Mammary epithelial cell (primary cell): ENCODE results near the gene RPUSD1.

ENCODE experiments used
- EZH2 ChIP-seq: IDR thresholded peaks from 2 replicates; pipeline ENCODE4 v1.6.1; 2012; ENCODE audit warnings: low read length, inconsistent platforms, borderline replicate concordance
- TF ChIP-seq, protein P1 (sequence below), 2 donors: IDR thresholded peaks in 1 of 2; conservative IDR thresholded peaks in 1 of 2; 2 replicates each; pipeline ENCODE4 v1.5.1; 2011 to 2012; ENCODE audit warnings: inconsistent platforms in 2 of 2, low read length in 2 of 2, mild to moderate bottlenecking in 2 of 2, control low read depth in 1 of 2, low read depth in 1 of 2; ENCODE audit not compliant: insufficient read depth in 1 of 2; ENCODE audit errors: extremely low read depth in 1 of 2

DNA sequence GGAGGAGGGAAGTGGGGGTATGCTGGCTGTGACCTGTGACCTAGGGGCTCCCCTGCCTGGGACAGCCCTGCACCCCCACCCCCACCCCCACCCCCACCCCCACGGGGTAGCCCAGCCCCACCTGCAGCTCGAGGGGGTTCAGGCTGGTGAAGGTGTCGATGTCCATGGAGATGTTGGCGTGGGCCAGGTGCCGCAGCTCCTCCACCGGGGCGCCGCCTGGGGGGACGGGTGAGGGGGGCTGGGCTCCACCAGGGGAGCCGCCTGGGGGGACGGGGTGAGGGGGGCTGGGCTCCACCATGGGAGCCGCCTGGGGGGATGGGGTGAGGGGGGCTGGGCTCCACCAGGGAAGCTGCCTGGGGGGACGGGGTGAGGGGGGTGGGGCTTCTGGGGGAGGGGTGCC is 17.8 kb downstream of the RPUSD1 start:
- TF ChIP-seq, protein P1, sequence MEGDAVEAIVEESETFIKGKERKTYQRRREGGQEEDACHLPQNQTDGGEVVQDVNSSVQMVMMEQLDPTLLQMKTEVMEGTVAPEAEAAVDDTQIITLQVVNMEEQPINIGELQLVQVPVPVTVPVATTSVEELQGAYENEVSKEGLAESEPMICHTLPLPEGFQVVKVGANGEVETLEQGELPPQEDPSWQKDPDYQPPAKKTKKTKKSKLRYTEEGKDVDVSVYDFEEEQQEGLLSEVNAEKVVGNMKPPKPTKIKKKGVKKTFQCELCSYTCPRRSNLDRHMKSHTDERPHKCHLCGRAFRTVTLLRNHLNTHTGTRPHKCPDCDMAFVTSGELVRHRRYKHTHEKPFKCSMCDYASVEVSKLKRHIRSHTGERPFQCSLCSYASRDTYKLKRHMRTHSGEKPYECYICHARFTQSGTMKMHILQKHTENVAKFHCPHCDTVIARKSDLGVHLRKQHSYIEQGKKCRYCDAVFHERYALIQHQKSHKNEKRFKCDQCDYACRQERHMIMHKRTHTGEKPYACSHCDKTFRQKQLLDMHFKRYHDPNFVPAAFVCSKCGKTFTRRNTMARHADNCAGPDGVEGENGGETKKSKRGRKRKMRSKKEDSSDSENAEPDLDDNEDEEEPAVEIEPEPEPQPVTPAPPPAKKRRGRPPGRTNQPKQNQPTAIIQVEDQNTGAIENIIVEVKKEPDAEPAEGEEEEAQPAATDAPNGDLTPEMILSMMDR (conservative IDR thresholded peaks at IDR 0.05 in 1 of 2, IDR thresholded peaks at IDR 0.05 in 1 of 2; ENCODE audit: extremely low read depth in 1 of 2, insufficient read depth in 1 of 2, low read depth in 1 of 2, low read length in 2 of 2) = no peak
- TF ChIP-seq EZH2 = no peak
